Endodermal cell (in vitro differentiated cells): Measurements from ENCODE around the gene HNMT. TPM values are rescaled to one million over a fixed set of nuclear protein-coding genes. Genes with fewer than 3 reads are reported as not detected.

ENCODE experiments used
- DNase-seq: peaks from one replicate; pipeline ENCODE4 v3.0.0-alpha.2; 2017
- H3K27ac ChIP-seq: 2 replicates; pipeline ENCODE4 v1.5.1; 2013; ENCODE audit warnings: mild to moderate bottlenecking, low read depth, low read length, moderate library complexity
- H3K27me3 ChIP-seq: 2 replicates; pipeline ENCODE4 v1.6.1; 2013; ENCODE audit warnings: mild to moderate bottlenecking, low read length, moderate library complexity; ENCODE audit not compliant: insufficient read depth, control insufficient read depth, poor library complexity, severe bottlenecking
- H3K36me3 ChIP-seq: 2 replicates; pipeline ENCODE4 v1.7.0; 2013; ENCODE audit warnings: mild to moderate bottlenecking, low read length, moderate library complexity; ENCODE audit not compliant: control insufficient read depth, insufficient read depth
- H3K4me1 ChIP-seq: one replicate; pipeline ENCODE4 v1.7.0; 2013; ENCODE audit warnings: low read length; ENCODE audit not compliant: control insufficient read depth, insufficient read depth
- H3K4me3 ChIP-seq: 2 replicates; pipeline ENCODE4 v1.5.1; 2013; ENCODE audit warnings: mild to moderate bottlenecking, low read length, moderate library complexity
- H3K9ac ChIP-seq: 2 replicates; pipeline ENCODE4 v1.6.1; 2013; ENCODE audit warnings: mild to moderate bottlenecking, low read length, moderate library complexity; ENCODE audit not compliant: poor library complexity, severe bottlenecking; ENCODE audit errors: extremely low read depth
- H3K9me3 ChIP-seq: 2 replicates; pipeline ENCODE4 v1.6.1; 2013; ENCODE audit warnings: mild to moderate bottlenecking, low read length, moderate library complexity; ENCODE audit not compliant: control insufficient read depth
- H3K27ac Mint-ChIP-seq: 2 replicates; pipeline ENCODE4 v1.8.0; 2020; ENCODE audit warnings: mixed read lengths
- H3K27me3 Mint-ChIP-seq: 2 replicates; pipeline ENCODE4 v1.8.0; 2021; ENCODE audit warnings: mild to moderate bottlenecking, mixed read lengths; ENCODE audit not compliant: insufficient read depth
- H3K36me3 Mint-ChIP-seq: 2 replicates; pipeline ENCODE4 v1.8.0; 2020; ENCODE audit warnings: low read depth, mixed read lengths
- H3K4me1 Mint-ChIP-seq: 2 replicates; pipeline ENCODE4 v1.8.0; 2020; ENCODE audit warnings: mixed read lengths
- H3K4me3 Mint-ChIP-seq: 2 replicates; pipeline ENCODE4 v1.8.0; 2020; ENCODE audit warnings: mild to moderate bottlenecking, moderate library complexity, mixed read lengths
- H3K9me3 Mint-ChIP-seq: 2 replicates; pipeline ENCODE4 v1.8.0; 2020; ENCODE audit warnings: mild to moderate bottlenecking, mixed read lengths
- WGBS, 2 experiments: methylation state at CpG; one replicate each; pipeline versions ENCODE4 v1.1.5 to v1.1.7; 2013; ENCODE audit warnings: missing lambda C conversion rate in 2 of 2, mixed read lengths in 1 of 2; ENCODE audit not compliant: insufficient coverage in 1 of 2, insufficient read length in 1 of 2; 5-methylcytosine and 5-hydroxymethylcytosine counted together
- total RNA-seq, 2 donors: library from RNA; stranded (reverse); fragmentation: NEBNext Ultra II Directional in 1 of 2; extraction: Animal tissue kit (Norgen Biotek cat#: 25700) in 1 of 2; gene quantifications; 2 replicates in 1 of 2; 3 replicates in 1 of 2; pipeline ENCODE4 v1.2.1, GENCODE V29; 2021
- TF ChIP-seq, protein P1 (sequence below): fragments of 200-600 bp; sonication (generic); conservative IDR thresholded peaks from 2 replicates; pipeline ENCODE4 v1.5.0; 2021; ENCODE audit warnings: antibody characterized with exemption, mild to moderate bottlenecking

The HNMT gene
- total RNA-seq, 2 donors from 2014 or later, result 10.6 to 18.0 TPM

DNA sequence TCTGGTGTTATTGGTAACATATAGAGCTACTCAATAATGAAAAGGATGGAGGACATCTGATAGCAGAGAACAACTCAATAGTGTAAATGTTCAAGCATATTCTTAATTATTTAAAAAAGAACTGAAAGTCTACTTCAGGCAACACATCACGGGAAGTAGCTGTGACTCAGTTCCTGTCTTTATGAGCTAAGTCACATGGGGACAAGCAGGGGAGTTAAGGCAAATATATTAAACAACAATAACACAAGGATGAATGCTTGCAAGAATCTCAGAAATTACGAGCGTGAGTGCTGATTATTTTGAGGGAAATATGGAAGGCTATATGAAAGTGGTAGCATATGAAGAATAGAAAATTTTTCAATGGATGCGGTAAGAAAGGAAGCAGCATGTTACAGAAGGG is 4.0 kb upstream of the HNMT start:
- no peaks in the 10 kb centered on the region for H3K9me3 ChIP-seq
- no peaks in the 10 kb centered on the region for H3K9me3 Mint-ChIP-seq
- no peaks in the 10 kb centered on the region for H3K36me3 ChIP-seq
- H3K4me3 ChIP-seq, result no peak overlapping the region
- DNase-seq, result no peak
- peaks cover 20% of the 10 kb centered on the region for H3K4me1 Mint-ChIP-seq
- TF ChIP-seq, protein P1, sequence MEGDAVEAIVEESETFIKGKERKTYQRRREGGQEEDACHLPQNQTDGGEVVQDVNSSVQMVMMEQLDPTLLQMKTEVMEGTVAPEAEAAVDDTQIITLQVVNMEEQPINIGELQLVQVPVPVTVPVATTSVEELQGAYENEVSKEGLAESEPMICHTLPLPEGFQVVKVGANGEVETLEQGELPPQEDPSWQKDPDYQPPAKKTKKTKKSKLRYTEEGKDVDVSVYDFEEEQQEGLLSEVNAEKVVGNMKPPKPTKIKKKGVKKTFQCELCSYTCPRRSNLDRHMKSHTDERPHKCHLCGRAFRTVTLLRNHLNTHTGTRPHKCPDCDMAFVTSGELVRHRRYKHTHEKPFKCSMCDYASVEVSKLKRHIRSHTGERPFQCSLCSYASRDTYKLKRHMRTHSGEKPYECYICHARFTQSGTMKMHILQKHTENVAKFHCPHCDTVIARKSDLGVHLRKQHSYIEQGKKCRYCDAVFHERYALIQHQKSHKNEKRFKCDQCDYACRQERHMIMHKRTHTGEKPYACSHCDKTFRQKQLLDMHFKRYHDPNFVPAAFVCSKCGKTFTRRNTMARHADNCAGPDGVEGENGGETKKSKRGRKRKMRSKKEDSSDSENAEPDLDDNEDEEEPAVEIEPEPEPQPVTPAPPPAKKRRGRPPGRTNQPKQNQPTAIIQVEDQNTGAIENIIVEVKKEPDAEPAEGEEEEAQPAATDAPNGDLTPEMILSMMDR, result no peak
- H3K27ac ChIP-seq, result no peak overlapping the region
- H3K36me3 Mint-ChIP-seq, result no peaks in the 10 kb centered on the region
- 95 to 96% methylated on average over 3 to 4 of the region's 4 CpGs for WGBS, 2 experiments
- no peak overlapping the region for H3K27ac Mint-ChIP-seq
- H3K9ac ChIP-seq, result no peak overlapping the region
- H3K4me1 ChIP-seq, result peaks cover 5% of the 10 kb centered on the region
- H3K4me3 Mint-ChIP-seq, result no peak overlapping the region
- H3K27me3 ChIP-seq, result no peaks in the 10 kb centered on the region
- peaks cover 5% of the 10 kb centered on the region for H3K27me3 Mint-ChIP-seq

DNA sequence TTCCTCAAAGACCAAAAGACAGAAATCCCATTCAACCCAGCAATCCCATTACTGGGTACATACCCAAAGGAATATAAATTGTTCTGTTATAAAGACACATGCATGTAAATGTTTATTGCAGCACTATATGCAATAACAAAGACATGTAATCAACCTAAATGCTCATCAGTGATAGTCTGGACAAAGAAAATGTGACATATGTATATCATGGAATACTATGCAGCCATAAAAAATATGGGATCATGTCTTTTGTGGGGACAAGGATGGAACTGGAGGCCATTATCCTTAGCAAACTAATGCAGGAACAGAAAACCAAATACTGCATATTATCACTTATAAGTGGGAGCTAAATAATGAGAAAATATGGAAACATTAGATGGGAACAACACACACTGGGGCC is 2.7 kb upstream of the HNMT start:
- Histone ChIP-seq H3K9me3 (no peaks in the 10 kb centered on the region), H3K4me3 (no peak overlapping the region), H3K27me3 (no peaks in the 10 kb centered on the region), H3K36me3 (no peaks in the 10 kb centered on the region), H3K4me1 (peaks cover 5% of the 10 kb centered on the region), H3K27ac (no peak overlapping the region), H3K9ac (no peak overlapping the region)
- Mint-ChIP-seq H3K36me3 (no peaks in the 10 kb centered on the region), H3K27ac (no peak overlapping the region), H3K4me1 (peaks cover 16% of the 10 kb centered on the region), H3K27me3 (peaks cover 5% of the 10 kb centered on the region), H3K9me3 (no peaks in the 10 kb centered on the region), H3K4me3 (no peak overlapping the region)
- TF ChIP-seq, protein P1, result no peak
- DNase-seq, result no peak

DNA sequence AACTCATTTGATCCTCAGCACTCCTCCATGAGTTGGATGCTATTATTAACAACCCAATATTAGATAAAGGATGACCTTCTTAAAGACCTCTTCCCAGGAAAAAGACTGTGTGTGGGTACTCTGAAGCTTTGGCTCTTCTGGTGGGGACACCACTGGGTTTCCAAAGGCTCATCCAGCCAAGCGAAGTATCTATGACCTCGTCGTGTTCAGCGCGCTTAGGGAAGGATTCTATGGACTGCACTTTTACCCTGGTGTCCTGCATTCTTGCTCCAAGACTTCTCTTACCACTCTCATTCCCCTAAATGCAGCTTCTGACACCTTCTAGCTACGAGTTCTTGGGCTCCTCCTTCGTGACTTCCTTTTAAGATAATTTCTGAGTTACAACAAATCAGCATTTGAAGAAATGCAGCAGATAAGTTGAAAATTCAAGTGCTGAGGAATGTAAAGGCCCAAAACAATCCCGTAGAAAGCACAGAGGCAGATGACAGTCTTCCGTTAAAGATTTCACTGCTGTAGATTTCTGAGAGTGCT is 673 bp upstream of the HNMT start:
- TF ChIP-seq, protein P1, result no peak
- Mint-ChIP-seq H3K27me3 (no peaks in the 10 kb centered on the region), H3K36me3 (peaks cover 3% of the 10 kb centered on the region), H3K4me3 (peak overlapping the region; percentile 65), H3K9me3 (no peaks in the 10 kb centered on the region), H3K4me1 (peaks cover 14% of the 10 kb centered on the region), H3K27ac (peak overlapping the region; percentile 96)
- H3K36me3 ChIP-seq, result no peaks in the 10 kb centered on the region
- 56 to 69% methylated on average over 8 to 9 of the region's 9 CpGs for WGBS, 2 experiments
- DNase-seq, result no peak
- peaks cover 5% of the 10 kb centered on the region for H3K4me1 ChIP-seq
- no peaks in the 10 kb centered on the region for H3K27me3 ChIP-seq
- H3K27ac ChIP-seq, result peak overlapping the region; percentile 67
- peak overlapping the region; percentile 40 for H3K9ac ChIP-seq
- H3K4me3 ChIP-seq, result peak overlapping the region; percentile 78
- H3K9me3 ChIP-seq, result peaks cover 5% of the 10 kb centered on the region
